Upper lobe of left lung (tissue), 6 donors: ENCODE data around the gene LEP. TPM values are rescaled to one million over a fixed set of nuclear protein-coding genes. Genes with fewer than 3 reads are reported as not detected.

ENCODE experiments used
- ATAC-seq, 2 donors: fragments of 200-7000 bp; cut with Tn5 transposase; one replicate each; pipeline ENCODE4 v1.9.1; 2022; ENCODE audit warnings: mild to moderate bottlenecking in 2 of 2, moderate library complexity in 2 of 2; ENCODE audit not compliant: low FRiP score in 2 of 2
- DNase-seq, 2 donors: peaks; one replicate each; pipeline ENCODE4 v3.0.0-alpha.2; 2019 to 2020
- H3K27ac ChIP-seq, 4 donors: fragments of 200-600 bp; sonication (generic); one replicate each; pipeline ENCODE4 v1.5.1; 2016 to 2019
- H3K27me3 ChIP-seq, 4 donors: fragments of 200-600 bp; sonication (generic); one replicate each; pipeline ENCODE4 v1.5.1; 2017 to 2019
- H3K36me3 ChIP-seq, 4 donors: fragments of 200-600 bp; sonication (generic); one replicate each; pipeline ENCODE4 v1.5.1; 2016 to 2019
- H3K4me1 ChIP-seq, 4 donors: fragments of 200-600 bp; sonication (generic); one replicate each; pipeline ENCODE4 v1.5.1; 2018 to 2019
- H3K4me3 ChIP-seq, 4 donors: fragments of 200-600 bp; sonication (generic); one replicate each; pipeline ENCODE4 v1.5.1; 2017 to 2019; ENCODE audit warnings: mild to moderate bottlenecking in 2 of 4, moderate library complexity in 1 of 4
- H3K9me3 ChIP-seq, 4 donors: fragments of 200-600 bp; sonication (generic); one replicate each; pipeline ENCODE4 v1.5.1; 2018 to 2019
- CTCF ChIP-seq, 6 experiments: fragments of 450-650 bp in 4 of 6; fragments of 200-600 bp in 2 of 6; sonication (generic) in 2 of 6; IDR thresholded peaks; one replicate each; pipeline ENCODE4 v1.5.1; 2016 to 2019; ENCODE audit warnings: antibody characterized with exemption in 6 of 6
- EP300 ChIP-seq, 4 donors: sonication (generic); formaldehyde crosslinking; IDR thresholded peaks; one replicate each; pipeline ENCODE4 v1.5.1; 2017; ENCODE audit warnings: antibody characterized with exemption in 4 of 4, control low read depth in 2 of 4
- POLR2A ChIP-seq, 4 donors: fragments of 450-650 bp; IDR thresholded peaks; one replicate each; pipeline ENCODE4 v1.5.1; 2016 to 2017; ENCODE audit warnings: antibody characterized with exemption in 4 of 4, mild to moderate bottlenecking in 2 of 4
- POLR2AphosphoS5 ChIP-seq, 2 donors: sonication (generic); formaldehyde crosslinking; IDR thresholded peaks; one replicate each; pipeline ENCODE4 v1.5.1; 2017; ENCODE audit warnings: antibody characterized with exemption in 2 of 2
- WGBS, 2 donors: methylation state at CpG; one replicate each; pipeline ENCODE4 v1.1.5; 2017 to 2018; 5-methylcytosine and 5-hydroxymethylcytosine counted together
- total RNA-seq, 6 donors: library from RNA; depleted of rRNA in 4 of 6; stranded (reverse); fragments of >200 nt in 4 of 6; gene quantifications; one replicate each; pipeline versions ENCODE4 v1.1.0 to v1.2.1, GENCODE V29; 2016 to 2021
- donor health status: DM: no; HTN: no; CAD: no; lungs with moderate emphysema.
- donor health status: DM: no; HTN: yes; CAD: no; lungs with severe emphysema.

Gene LEP
- total RNA-seq, 6 donors from 2014 or later, result not detected

GRCh38 chr7:128271471-128271941, 30.4 kb downstream of the LEP start:
- Histone ChIP-seq H3K4me1 (peaks cover 7 to 20% (median 16%) of the 10 kb centered on the region in 4 donors), H3K27me3 (peaks cover 0 to 19% (median 6%) of the 10 kb centered on the region in 4 donors), H3K27ac (no peak overlapping the region), H3K36me3 (no peaks in the 10 kb centered on the region), H3K4me3 (peak overlapping the region in 3 of 4 donors; percentile 17 to 41 (median 18)), H3K9me3 (no peaks in the 10 kb centered on the region)
- TF ChIP-seq EP300 (IDR thresholded peaks at IDR 0.05), result no peak
- no peak for TF ChIP-seq CTCF (IDR thresholded peaks at IDR 0.05)
- TF ChIP-seq POLR2A (IDR thresholded peaks at IDR 0.05), result no peak
- TF ChIP-seq POLR2AphosphoS5 (IDR thresholded peaks at IDR 0.05), result no peak
- WGBS, 2 donors, result 7 to 8% methylated on average over 5 to 28 of the region's 37 CpGs
- DNase-seq (peak in 1 of 2 donors; percentile 83), ATAC-seq (peak; percentile 19 to 44)

DNA sequence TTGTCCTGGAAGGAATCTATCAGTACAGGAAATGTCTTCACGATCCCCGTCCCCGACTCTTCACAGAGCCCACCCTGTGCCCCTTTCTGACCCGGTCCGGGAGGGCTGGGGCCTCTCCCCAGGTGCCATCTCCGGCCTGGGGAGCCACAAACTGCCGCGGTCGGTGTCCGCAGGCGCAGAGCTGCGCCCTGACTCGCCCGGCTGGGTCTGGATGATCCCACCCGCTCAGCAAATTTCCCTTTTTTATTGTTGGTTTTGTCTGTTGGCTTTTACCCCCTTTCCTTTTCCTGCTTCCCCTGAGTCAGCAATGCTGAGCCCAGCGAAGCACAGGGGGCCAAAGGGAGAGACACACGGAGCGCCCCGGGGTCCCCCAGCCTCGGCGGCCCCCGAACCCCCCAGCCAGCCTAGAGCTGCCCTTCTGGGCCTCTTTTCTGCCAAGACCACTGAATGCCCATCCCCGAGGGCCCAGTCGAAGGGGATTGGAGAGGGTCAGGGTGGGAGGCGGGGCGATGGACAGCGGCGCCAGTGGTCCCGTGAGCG, 30.9 kb downstream of the LEP start:
- ATAC-seq (peak in 1 of 2 donors; percentile 6), DNase-seq (peak in 1 of 2 donors; percentile 58)
- Histone ChIP-seq H3K4me1 (peaks cover 7 to 17% (median 15%) of the 10 kb centered on the region in 4 donors), H3K4me3 (peak overlapping the region in 3 of 4 donors; percentile 17 to 41 (median 18)), H3K36me3 (no peaks in the 10 kb centered on the region), H3K27me3 (peaks cover 0 to 19% (median 6%) of the 10 kb centered on the region in 4 donors), H3K27ac (no peak overlapping the region), H3K9me3 (no peaks in the 10 kb centered on the region)
- WGBS, 2 donors, result 26 to 31% methylated on average over 29 to 30 of the region's 30 CpGs
- TF ChIP-seq CTCF (IDR thresholded peaks at IDR 0.05), result no peak
- TF ChIP-seq POLR2AphosphoS5 (IDR thresholded peaks at IDR 0.05), result no peak
- TF ChIP-seq POLR2A (IDR thresholded peaks at IDR 0.05), result no peak
- no peak for TF ChIP-seq EP300 (IDR thresholded peaks at IDR 0.05)

- no peak for TF ChIP-seq CTCF (IDR thresholded peaks at IDR 0.05)
- no peak for TF ChIP-seq POLR2A (IDR thresholded peaks at IDR 0.05)
- no peak for TF ChIP-seq EP300 (IDR thresholded peaks at IDR 0.05)
- TF ChIP-seq POLR2AphosphoS5 (IDR thresholded peaks at IDR 0.05), result no peak
- Histone ChIP-seq H3K4me3 (no peak overlapping the region), H3K9me3 (peaks cover 0 to 3% (median under 1%) of the 10 kb centered on the region in 4 donors), H3K27me3 (peaks cover 0 to 19% (median 6%) of the 10 kb centered on the region in 4 donors), H3K36me3 (no peaks in the 10 kb centered on the region), H3K27ac (no peak overlapping the region), H3K4me1 (peaks cover 7 to 17% (median 15%) of the 10 kb centered on the region in 4 donors)
- ATAC-seq (no peak), DNase-seq (no peak)
- WGBS, 2 donors, result 78 to 85% methylated on average over 4 of the region's 4 CpGs
Observed at GRCh38 chr7:128274246-128274883, 33.3 kb downstream of the LEP start.

DNA sequence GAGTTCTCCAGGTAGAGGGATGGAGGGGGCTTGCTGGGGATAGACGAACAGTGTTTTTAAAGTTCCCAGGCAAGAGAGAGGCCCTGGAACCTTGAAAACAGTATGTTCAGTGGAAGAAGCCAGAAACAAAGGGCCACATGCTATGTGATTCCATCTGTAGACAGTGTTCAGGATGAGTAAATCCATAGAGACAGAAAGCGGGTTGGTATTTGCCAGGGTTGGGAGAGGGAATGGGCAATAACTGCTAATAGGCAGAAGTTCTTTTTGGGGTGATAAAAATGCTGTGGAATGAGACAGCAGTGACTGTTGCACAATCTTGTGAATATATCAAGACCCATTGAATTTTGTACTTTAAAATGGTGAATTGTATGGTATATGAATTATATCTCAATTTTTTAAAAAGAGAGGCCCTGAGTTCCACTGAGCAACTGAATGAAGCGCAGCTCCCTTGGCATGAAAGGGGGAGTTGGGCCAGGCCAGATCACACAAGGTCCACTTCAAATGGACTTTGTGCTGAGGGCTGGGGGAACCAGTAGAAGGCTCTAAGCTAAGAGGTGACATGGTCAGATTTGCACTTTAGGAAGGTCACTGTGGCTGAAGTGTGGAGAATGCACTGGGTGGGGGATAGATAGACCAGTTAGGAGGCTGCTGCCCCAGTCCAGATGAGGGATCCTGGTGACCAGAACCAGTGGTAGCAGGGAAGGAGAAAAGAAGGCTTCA, 34.0 kb downstream of the LEP start:
- Histone ChIP-seq H3K4me1 (peaks cover 7 to 17% (median 15%) of the 10 kb centered on the region in 4 donors), H3K4me3 (no peak overlapping the region), H3K27me3 (peaks cover 0 to 19% (median 6%) of the 10 kb centered on the region in 4 donors), H3K27ac (no peak overlapping the region), H3K9me3 (peaks cover 2 to 8% (median 5%) of the 10 kb centered on the region in 4 donors), H3K36me3 (no peaks in the 10 kb centered on the region)
- ATAC-seq, result no peak
- WGBS, 2 donors, result 45 to 66% methylated on average over 3 of the region's 3 CpGs
- TF ChIP-seq CTCF (IDR thresholded peaks at IDR 0.05), result no peak
- no peak for DNase-seq
